COR-L47 (cell line): ENCODE results near the gene NDUFS5.
"Not testable (repeated sequence)": the region's sequence is repeated elsewhere in the genome, so short reads cannot be mapped to it uniquely, and the experiment has no call there.

Experiments used
- DNase-seq: peaks from one replicate; lab custom pipeline; 2025; lab: John Stamatoyannopoulos, UW

Gene NDUFS5

GRCh38 chr1:39026051-39026865 lies at the start of gene NDUFS5:
Gene NDUFS5 (plus strand): TSS chr1:39026350. CDS start chr1:39028725, 2,375 bp downstream.
- peak; percentile 74 for DNase-seq

GRCh38 chr1:38977399-38978244 lies 48.5 kb upstream of the NDUFS5 start:
- not testable (repeated sequence) for DNase-seq

- DNase-seq, result not testable (repeated sequence)
Observed at GRCh38 chr1:38978245-38978542, 48.0 kb upstream of the NDUFS5 start.

- DNase-seq, result not testable (repeated sequence)
Observed at GRCh38 chr1:38979380-38979779, 46.8 kb upstream of the NDUFS5 start.

GRCh38 chr1:38989979-38990378 lies 36.2 kb upstream of the NDUFS5 start:
- DNase-seq, result no peak

- DNase-seq, result no peak
Observed at GRCh38 chr1:38990386-38990737, 35.8 kb upstream of the NDUFS5 start.

GRCh38 chr1:38990738-38991637 lies 35.2 kb upstream of the NDUFS5 start, which contains the start of gene AKIRIN1:
Gene AKIRIN1 (plus strand): TSS chr1:38991276. CDS start chr1:38991381, 105 bp downstream.
- peak; percentile 88 for DNase-seq

GRCh38 chr1:38991638-38992411 lies 34.3 kb upstream of the NDUFS5 start:
- peak; percentile 24 for DNase-seq

GRCh38 chr1:38992412-38993111 lies 33.6 kb upstream of the NDUFS5 start:
- no peak for DNase-seq

GRCh38 chr1:38994196-38994595 lies 32.0 kb upstream of the NDUFS5 start:
- no peak for DNase-seq

- DNase-seq, result no peak
Observed at GRCh38 chr1:38997034-38997900, 28.9 kb upstream of the NDUFS5 start.

GRCh38 chr1:38997901-38998190 lies 28.3 kb upstream of the NDUFS5 start:
- DNase-seq, result no peak

GRCh38 chr1:39001516-39002421 lies 24.4 kb upstream of the NDUFS5 start:
- DNase-seq, result no peak

- DNase-seq, result no peak
Observed at GRCh38 chr1:39003281-39003680, 22.9 kb upstream of the NDUFS5 start.

GRCh38 chr1:39003794-39004193 lies 22.4 kb upstream of the NDUFS5 start:
- no peak for DNase-seq

GRCh38 chr1:39006287-39006686 lies 19.9 kb upstream of the NDUFS5 start:
- no peak for DNase-seq

GRCh38 chr1:39006726-39007645 lies 19.2 kb upstream of the NDUFS5 start:
- no peak for DNase-seq

- DNase-seq, result not testable (repeated sequence)
Observed at GRCh38 chr1:39014956-39015355, 11.2 kb upstream of the NDUFS5 start.
